Measurements from ENCODE around the gene ABCA1.

The ABCA1 gene

GRCh38 chr9:104882566-104882965 lies 45.4 kb downstream of the ABCA1 start:
- TF ChIP-seq EZH2 (IDR thresholded peaks at IDR 0.05) (no peak), POLR2AphosphoS5 (IDR thresholded peaks at IDR 0.05; ENCODE audit: borderline replicate concordance, low read depth, low read length) (no peak)
- H3K9ac ChIP-seq (ENCODE audit: insufficient read length) = no peak overlapping the region
- DNase-seq (ENCODE audit: low read depth, low spot score) = no peak
- no peaks in the 10 kb centered on the region for H3K36me3 ChIP-seq (ENCODE audit: insufficient read depth, low read length)
- no peak overlapping the region for H3K4me3 ChIP-seq
- no peaks in the 10 kb centered on the region for H3K9me3 ChIP-seq (ENCODE audit: low read depth, low read length)
- H3K27ac ChIP-seq = no peak overlapping the region

- Histone ChIP-seq H3K4me3 (no peak overlapping the region), H3K36me3 (ENCODE audit: insufficient read depth, low read length) (no peaks in the 10 kb centered on the region), H3K27ac (no peak overlapping the region), H3K9me3 (ENCODE audit: low read depth, low read length) (no peaks in the 10 kb centered on the region), H3K9ac (ENCODE audit: insufficient read length) (no peak overlapping the region)
- TF ChIP-seq EZH2 (IDR thresholded peaks at IDR 0.05) (no peak), FOXP2 (optimal IDR thresholded peaks at IDR 0.05; ENCODE audit: control extremely low read depth, extremely low read length, insufficient read depth) (no peak), POLR2AphosphoS5 (IDR thresholded peaks at IDR 0.05; ENCODE audit: borderline replicate concordance, low read depth, low read length) (no peak)
- DNase-seq (ENCODE audit: low read depth, low spot score) = no peak
Measured at GRCh38 chr9:104882086-104882485, 45.9 kb downstream of the ABCA1 start.

- DNase-seq (ENCODE audit: low read depth, low spot score) = no peak
- Histone ChIP-seq H3K4me3 (no peak overlapping the region), H3K36me3 (ENCODE audit: insufficient read depth, low read length) (no peaks in the 10 kb centered on the region), H3K27ac (no peak overlapping the region), H3K9me3 (ENCODE audit: low read depth, low read length) (no peaks in the 10 kb centered on the region), H3K9ac (ENCODE audit: insufficient read length) (no peak overlapping the region)
- no peak for TF ChIP-seq POLR2AphosphoS5 (IDR thresholded peaks at IDR 0.05; ENCODE audit: borderline replicate concordance, low read depth, low read length)
- no peak for TF ChIP-seq FOXP2 (optimal IDR thresholded peaks at IDR 0.05; ENCODE audit: control extremely low read depth, extremely low read length, insufficient read depth)
- TF ChIP-seq EZH2 (IDR thresholded peaks at IDR 0.05) = no peak
Measured at GRCh38 chr9:104879555-104880309, 48.2 kb downstream of the ABCA1 start.

- no peak for DNase-seq (ENCODE audit: low read depth, low spot score)
- Histone ChIP-seq H3K27ac (no peak overlapping the region), H3K4me3 (no peak overlapping the region), H3K9me3 (ENCODE audit: low read depth, low read length) (no peaks in the 10 kb centered on the region), H3K9ac (ENCODE audit: insufficient read length) (no peak overlapping the region), H3K36me3 (ENCODE audit: insufficient read depth, low read length) (no peaks in the 10 kb centered on the region)
- TF ChIP-seq EZH2 (IDR thresholded peaks at IDR 0.05) (no peak), FOXP2 (optimal IDR thresholded peaks at IDR 0.05; ENCODE audit: control extremely low read depth, extremely low read length, insufficient read depth) (no peak), POLR2AphosphoS5 (IDR thresholded peaks at IDR 0.05; ENCODE audit: borderline replicate concordance, low read depth, low read length) (no peak)
Measured at GRCh38 chr9:104876587-104876986, 51.4 kb downstream of the ABCA1 start.

- DNase-seq (ENCODE audit: low read depth, low spot score) = no peak
- no peak for TF ChIP-seq EZH2 (IDR thresholded peaks at IDR 0.05)
- TF ChIP-seq FOXP2 (optimal IDR thresholded peaks at IDR 0.05; ENCODE audit: control extremely low read depth, extremely low read length, insufficient read depth) = no peak
- TF ChIP-seq POLR2AphosphoS5 (IDR thresholded peaks at IDR 0.05; ENCODE audit: borderline replicate concordance, low read depth, low read length) = no peak
- no peak overlapping the region for H3K27ac ChIP-seq
- H3K9me3 ChIP-seq (ENCODE audit: low read depth, low read length) = no peaks in the 10 kb centered on the region
- no peak overlapping the region for H3K9ac ChIP-seq (ENCODE audit: insufficient read length)
- no peak overlapping the region for H3K4me3 ChIP-seq
- H3K36me3 ChIP-seq (ENCODE audit: insufficient read depth, low read length) = no peaks in the 10 kb centered on the region
Measured at GRCh38 chr9:104875897-104876296, 52.1 kb downstream of the ABCA1 start.

GRCh38 chr9:104875320-104875719 lies 52.6 kb downstream of the ABCA1 start:
- no peaks in the 10 kb centered on the region for H3K9me3 ChIP-seq (ENCODE audit: low read depth, low read length)
- H3K27ac ChIP-seq = no peak overlapping the region
- no peak overlapping the region for H3K9ac ChIP-seq (ENCODE audit: insufficient read length)
- TF ChIP-seq FOXP2 (optimal IDR thresholded peaks at IDR 0.05; ENCODE audit: control extremely low read depth, extremely low read length, insufficient read depth) (no peak), POLR2AphosphoS5 (IDR thresholded peaks at IDR 0.05; ENCODE audit: borderline replicate concordance, low read depth, low read length) (no peak), EZH2 (IDR thresholded peaks at IDR 0.05) (no peak)
- H3K4me3 ChIP-seq = no peak overlapping the region
- DNase-seq (ENCODE audit: low read depth, low spot score) = no peak
- no peaks in the 10 kb centered on the region for H3K36me3 ChIP-seq (ENCODE audit: insufficient read depth, low read length)

GRCh38 chr9:104873489-104873850 lies 54.5 kb downstream of the ABCA1 start:
- TF ChIP-seq FOXP2 (optimal IDR thresholded peaks at IDR 0.05; ENCODE audit: control extremely low read depth, extremely low read length, insufficient read depth) = no peak
- no peak for TF ChIP-seq EZH2 (IDR thresholded peaks at IDR 0.05)
- no peak for TF ChIP-seq POLR2AphosphoS5 (IDR thresholded peaks at IDR 0.05; ENCODE audit: borderline replicate concordance, low read depth, low read length)
- H3K9me3 ChIP-seq (ENCODE audit: low read depth, low read length) = no peaks in the 10 kb centered on the region
- no peaks in the 10 kb centered on the region for H3K36me3 ChIP-seq (ENCODE audit: insufficient read depth, low read length)
- no peak overlapping the region for H3K27ac ChIP-seq
- H3K4me3 ChIP-seq = no peak overlapping the region
- no peak for DNase-seq (ENCODE audit: low read depth, low spot score)
- no peak overlapping the region for H3K9ac ChIP-seq (ENCODE audit: insufficient read length)

- Histone ChIP-seq H3K36me3 (ENCODE audit: insufficient read depth, low read length) (no peaks in the 10 kb centered on the region), H3K9me3 (ENCODE audit: low read depth, low read length) (no peaks in the 10 kb centered on the region), H3K4me3 (no peak overlapping the region), H3K9ac (ENCODE audit: insufficient read length) (no peak overlapping the region), H3K27ac (no peak overlapping the region)
- TF ChIP-seq FOXP2 (optimal IDR thresholded peaks at IDR 0.05; ENCODE audit: control extremely low read depth, extremely low read length, insufficient read depth) (no peak), POLR2AphosphoS5 (IDR thresholded peaks at IDR 0.05; ENCODE audit: borderline replicate concordance, low read depth, low read length) (no peak), EZH2 (IDR thresholded peaks at IDR 0.05) (no peak)
- DNase-seq (ENCODE audit: low read depth, low spot score) = no peak
Measured at GRCh38 chr9:104872656-104873488, 55.1 kb downstream of the ABCA1 start.
